Karpas-422 (cell line): ENCODE data around the gene UBE2QL1. TPM values are rescaled to one million over a fixed set of nuclear protein-coding genes. Genes with fewer than 3 reads are reported as not detected.

Experiments used
- DNase-seq: peaks from one replicate; pipeline ENCODE4 v3.0.0-alpha.2; 2015
- H2AFZ ChIP-seq: fragments of 200-600 bp; sonication (generic); 2 replicates; pipeline ENCODE4 v1.6.1; 2014; ENCODE audit warnings: antibody characterized with exemption, low read length, mixed read lengths
- H3K27ac ChIP-seq: fragments of 200-600 bp; sonication (generic); 2 replicates; pipeline ENCODE4 v1.5.1; 2014; ENCODE audit warnings: mild to moderate bottlenecking, low read length, moderate library complexity
- H3K27me3 ChIP-seq: fragments of 200-600 bp; sonication (generic); 2 replicates; pipeline ENCODE4 v1.6.1; 2014; ENCODE audit warnings: low read length, mixed read lengths
- H3K36me3 ChIP-seq: fragments of 200-600 bp; sonication (generic); 2 replicates; pipeline ENCODE4 v1.6.1; 2014; ENCODE audit warnings: low read length, mixed read lengths; ENCODE audit not compliant: insufficient read depth
- H3K4me1 ChIP-seq: fragments of 200-600 bp; sonication (generic); 2 replicates; pipeline ENCODE4 v1.6.1; 2014; ENCODE audit warnings: mild to moderate bottlenecking, low read length, mixed read lengths
- H3K4me2 ChIP-seq: fragments of 200-600 bp; sonication (generic); 2 replicates; pipeline ENCODE4 v1.6.1; 2014; ENCODE audit warnings: low read length, low read depth, mild to moderate bottlenecking; ENCODE audit not compliant: poor library complexity, severe bottlenecking
- H3K4me3 ChIP-seq: fragments of 200-600 bp; sonication (generic); 2 replicates; pipeline ENCODE4 v1.5.1; 2014; ENCODE audit warnings: mild to moderate bottlenecking, antibody characterized with exemption, low read length, mixed read lengths
- H3K79me2 ChIP-seq: fragments of 200-600 bp; sonication (generic); 2 replicates; pipeline ENCODE4 v1.6.1; 2014; ENCODE audit warnings: mild to moderate bottlenecking, low read length, mixed read lengths
- H3K9ac ChIP-seq: fragments of 200-600 bp; sonication (generic); 2 replicates; pipeline ENCODE4 v1.6.0; 2014; ENCODE audit warnings: low read length
- H3K9me2 ChIP-seq: fragments of 200-600 bp; sonication (generic), shearing (Covaris generic); replicated peaks from 2 replicates; pipeline ENCODE4 v1.6.0; 2014; ENCODE audit warnings: mild to moderate bottlenecking, low read length, moderate library complexity; ENCODE audit not compliant: insufficient read depth
- H3K9me3 ChIP-seq: fragments of 300-700, 200-600 bp; sonication (generic); 2 replicates; pipeline ENCODE4 v1.6.1; 2014; ENCODE audit warnings: low read length, mixed read lengths
- H4K20me1 ChIP-seq: fragments of 200-600 bp; sonication (generic); 2 replicates; pipeline ENCODE4 v1.6.1; 2014; ENCODE audit warnings: mild to moderate bottlenecking, antibody characterized with exemption, low read length, low read depth; ENCODE audit not compliant: insufficient read depth
- total RNA-seq: library from RNA; depleted of rRNA; stranded (reverse); fragments of >200 nt; shearing (Covaris generic); gene quantifications from 2 replicates; pipeline ENCODE4 v1.2.3, GENCODE V29; 2014; ENCODE audit warnings: low replicate concordance

Gene UBE2QL1
- total RNA-seq, 1 experiment from 2014 or later: not detected

- no peak overlapping the region for H3K9ac ChIP-seq
- no peaks in the 10 kb centered on the region for H3K79me2 ChIP-seq
- no peak overlapping the region for H3K4me3 ChIP-seq
- H3K4me1 ChIP-seq: no peaks in the 10 kb centered on the region
- no peaks in the 10 kb centered on the region for H3K27me3 ChIP-seq
- H4K20me1 ChIP-seq: no peaks in the 10 kb centered on the region
- no peak for DNase-seq
- no peak overlapping the region for H3K4me2 ChIP-seq
- H2AFZ ChIP-seq: no peak overlapping the region
- no peak overlapping the region for H3K27ac ChIP-seq
- H3K9me2 ChIP-seq: no peaks in the 10 kb centered on the region
- H3K36me3 ChIP-seq: no peaks in the 10 kb centered on the region
- H3K9me3 ChIP-seq: no peaks in the 10 kb centered on the region
These were observed 16.5 kb upstream of the UBE2QL1 start for GRCh38 chr5:6432206-6432605.

GRCh38 chr5:6434731-6435130, 13.9 kb upstream of the UBE2QL1 start:
- DNase-seq: no peak
- no peaks in the 10 kb centered on the region for H3K79me2 ChIP-seq
- no peak overlapping the region for H3K27ac ChIP-seq
- no peaks in the 10 kb centered on the region for H4K20me1 ChIP-seq
- H3K9ac ChIP-seq: no peak overlapping the region
- H3K4me3 ChIP-seq: no peak overlapping the region
- no peaks in the 10 kb centered on the region for H3K9me3 ChIP-seq
- no peaks in the 10 kb centered on the region for H3K4me1 ChIP-seq
- no peak overlapping the region for H3K4me2 ChIP-seq
- no peaks in the 10 kb centered on the region for H3K27me3 ChIP-seq
- no peaks in the 10 kb centered on the region for H3K36me3 ChIP-seq
- no peaks in the 10 kb centered on the region for H3K9me2 ChIP-seq
- no peak overlapping the region for H2AFZ ChIP-seq

GRCh38 chr5:6435356-6435755, 13.3 kb upstream of the UBE2QL1 start:
- Histone ChIP-seq H3K9ac (no peak overlapping the region), H3K79me2 (no peaks in the 10 kb centered on the region), H3K36me3 (no peaks in the 10 kb centered on the region), H3K27me3 (no peaks in the 10 kb centered on the region), H3K27ac (no peak overlapping the region), H4K20me1 (no peaks in the 10 kb centered on the region), H3K4me3 (no peak overlapping the region), H3K4me1 (no peaks in the 10 kb centered on the region), H3K9me3 (no peaks in the 10 kb centered on the region), H2AFZ (no peak overlapping the region), H3K4me2 (no peak overlapping the region), H3K9me2 (no peaks in the 10 kb centered on the region)
- peak; percentile 59 for DNase-seq

- Histone ChIP-seq H3K9ac (no peak overlapping the region), H3K36me3 (no peaks in the 10 kb centered on the region), H2AFZ (no peak overlapping the region), H3K4me3 (no peak overlapping the region), H3K9me2 (no peaks in the 10 kb centered on the region), H4K20me1 (no peaks in the 10 kb centered on the region), H3K27me3 (no peaks in the 10 kb centered on the region), H3K4me1 (no peaks in the 10 kb centered on the region), H3K4me2 (no peak overlapping the region), H3K9me3 (no peaks in the 10 kb centered on the region), H3K79me2 (no peaks in the 10 kb centered on the region), H3K27ac (no peak overlapping the region)
- no peak for DNase-seq
These were observed 11.8 kb upstream of the UBE2QL1 start for GRCh38 chr5:6436715-6437331.

GRCh38 chr5:6439588-6440550, 8.8 kb upstream of the UBE2QL1 start:
- Histone ChIP-seq H3K9me2 (no peaks in the 10 kb centered on the region), H3K9ac (no peak overlapping the region), H3K27me3 (no peaks in the 10 kb centered on the region), H3K4me2 (no peak overlapping the region), H3K9me3 (no peaks in the 10 kb centered on the region), H3K36me3 (no peaks in the 10 kb centered on the region), H3K4me3 (no peak overlapping the region), H2AFZ (no peak overlapping the region), H3K4me1 (no peaks in the 10 kb centered on the region), H4K20me1 (no peaks in the 10 kb centered on the region), H3K27ac (no peak overlapping the region), H3K79me2 (no peaks in the 10 kb centered on the region)
- DNase-seq: no peak

GRCh38 chr5:6442333-6442732, 6.3 kb upstream of the UBE2QL1 start:
- Histone ChIP-seq H3K4me2 (no peak overlapping the region), H3K4me3 (no peak overlapping the region), H3K9me3 (no peaks in the 10 kb centered on the region), H3K79me2 (no peaks in the 10 kb centered on the region), H3K9ac (no peak overlapping the region), H4K20me1 (no peaks in the 10 kb centered on the region), H3K36me3 (no peaks in the 10 kb centered on the region), H3K9me2 (no peaks in the 10 kb centered on the region), H2AFZ (no peak overlapping the region), H3K27me3 (no peaks in the 10 kb centered on the region), H3K27ac (no peak overlapping the region), H3K4me1 (no peaks in the 10 kb centered on the region)
- no peak for DNase-seq

GRCh38 chr5:6443326-6443725, 5.3 kb upstream of the UBE2QL1 start:
- DNase-seq: no peak
- Histone ChIP-seq H3K9ac (no peak overlapping the region), H3K79me2 (no peaks in the 10 kb centered on the region), H3K4me3 (no peak overlapping the region), H3K27me3 (no peaks in the 10 kb centered on the region), H3K4me2 (no peak overlapping the region), H3K36me3 (no peaks in the 10 kb centered on the region), H4K20me1 (no peaks in the 10 kb centered on the region), H2AFZ (no peak overlapping the region), H3K9me2 (no peaks in the 10 kb centered on the region), H3K9me3 (peaks cover 5% of the 10 kb centered on the region), H3K4me1 (no peaks in the 10 kb centered on the region), H3K27ac (no peak overlapping the region)

GRCh38 chr5:6446042-6446441, 2.6 kb upstream of the UBE2QL1 start:
- Histone ChIP-seq H3K4me2 (no peak overlapping the region), H3K27me3 (peaks cover 2% of the 10 kb centered on the region; the same call in 1 of the 2 replicates), H3K36me3 (no peaks in the 10 kb centered on the region), H2AFZ (no peak overlapping the region), H3K4me3 (no peak overlapping the region), H4K20me1 (no peaks in the 10 kb centered on the region), H3K27ac (no peak overlapping the region), H3K79me2 (no peaks in the 10 kb centered on the region), H3K9me3 (peaks cover 6% of the 10 kb centered on the region), H3K9ac (no peak overlapping the region), H3K9me2 (no peaks in the 10 kb centered on the region), H3K4me1 (no peaks in the 10 kb centered on the region)
- no peak for DNase-seq
